Fibroblast of upper back skin (primary cell): ENCODE results near the gene XAGE2.
"Not testable (repeated sequence)": the region's sequence is repeated elsewhere in the genome, so short reads cannot be mapped to it uniquely, and the experiment has no call there.

Experiments
- DNase-seq: peaks from one replicate; pipeline ENCODE4 v3.0.0-alpha.2; 2013

XAGE2 gene

DNA sequence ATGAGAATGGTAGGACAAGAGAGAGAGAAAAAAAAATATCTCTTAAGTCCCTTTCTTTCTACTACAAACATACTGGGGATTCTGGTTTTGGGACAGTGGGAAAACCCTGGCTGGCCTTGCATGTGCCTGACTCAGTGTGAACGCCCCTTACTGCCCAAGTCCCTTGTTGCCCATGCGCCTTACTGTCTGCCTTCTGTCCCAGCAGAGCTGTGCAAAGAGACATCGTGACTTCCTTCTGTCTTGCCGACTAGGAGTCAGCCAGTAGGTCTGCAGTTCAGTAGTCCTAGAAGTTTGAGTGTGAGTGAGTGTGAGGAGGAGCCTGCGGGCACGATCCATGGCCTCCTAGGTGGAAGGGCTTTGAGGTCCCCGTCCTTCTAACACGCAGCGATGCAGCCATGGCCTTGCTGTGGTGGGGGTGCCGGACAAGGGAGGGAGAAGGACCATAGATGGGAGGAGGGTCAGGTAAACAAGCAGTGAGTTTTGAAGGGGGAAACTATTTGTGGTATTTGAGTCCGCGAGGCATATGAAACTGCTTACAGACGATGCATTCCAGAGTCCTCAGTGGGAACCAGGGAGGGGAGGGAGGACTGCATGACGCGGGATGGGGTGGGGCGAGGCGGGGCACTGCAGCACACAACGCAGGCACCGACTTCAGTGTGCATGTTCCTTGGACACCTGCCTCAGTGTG, at the start of gene XAGE2:
XAGE2 (plus strand) TSS at position 654 of the 688 bp plus-strand sequence. CDS start 994 bp downstream, outside the sequence.
- no peak for DNase-seq

DNA sequence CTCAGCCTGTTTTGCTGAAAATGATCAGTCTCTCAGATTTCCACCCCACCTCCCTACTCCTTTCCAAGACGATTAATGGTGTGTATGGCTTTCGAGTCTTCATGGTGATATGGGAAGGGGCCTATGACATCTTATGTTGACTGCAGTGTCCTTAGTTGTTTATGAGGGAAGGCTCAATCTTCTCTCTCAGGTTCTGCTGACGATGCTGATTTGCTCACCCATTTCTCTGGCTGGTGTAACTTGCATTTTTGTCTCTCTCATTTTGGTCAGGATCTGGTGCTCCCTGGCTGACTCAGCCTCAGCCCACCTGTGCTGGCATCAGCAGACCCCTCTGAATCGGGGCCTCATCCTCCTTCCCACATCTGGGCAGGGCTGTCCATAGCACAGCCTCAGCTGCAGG, 31.4 kb upstream of the XAGE2 start:
- DNase-seq = no peak

DNA sequence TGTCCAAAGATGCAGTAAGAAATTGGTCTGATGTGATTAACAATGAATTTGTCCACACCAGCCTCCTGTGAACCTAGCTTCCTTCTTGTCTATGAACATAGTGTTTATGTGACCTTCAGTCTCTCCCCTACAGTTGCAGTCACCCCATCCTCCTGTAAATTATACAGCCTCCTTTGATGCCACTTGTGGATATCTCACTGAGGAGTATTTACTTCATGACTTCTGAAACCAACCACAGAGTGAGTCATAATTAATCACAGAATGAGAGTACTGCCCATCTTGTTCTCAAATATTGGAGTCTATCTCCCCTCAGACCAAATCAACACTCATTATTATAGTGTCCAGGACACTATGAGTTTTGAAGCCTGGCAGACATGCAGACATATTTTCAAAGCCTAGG, 27.3 kb upstream of the XAGE2 start:
- no peak for DNase-seq

DNA sequence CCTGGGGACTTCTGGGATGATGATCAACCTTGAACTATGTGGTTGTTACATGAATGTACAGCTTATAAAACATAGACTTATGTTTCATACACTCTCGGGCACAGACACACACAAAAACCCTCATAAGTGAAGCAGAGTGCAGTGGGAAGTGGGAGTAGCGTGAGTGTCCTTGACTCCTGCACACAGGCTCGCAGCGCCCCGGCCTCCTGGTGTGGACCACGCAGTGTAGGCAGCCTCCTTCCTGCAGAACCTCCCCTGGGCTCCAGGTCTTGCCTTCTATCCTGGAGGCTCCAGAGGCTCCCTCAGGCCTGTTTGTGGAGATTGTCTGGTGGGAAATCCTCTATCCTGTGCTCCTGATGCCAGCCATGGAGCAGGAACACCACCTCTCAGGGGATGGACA, 25.7 kb upstream of the XAGE2 start:
- not testable (repeated sequence) for DNase-seq

GRCh38 chrX:52345402-52345801, 23.4 kb upstream of the XAGE2 start:
- peak; percentile 42 for DNase-seq

DNA sequence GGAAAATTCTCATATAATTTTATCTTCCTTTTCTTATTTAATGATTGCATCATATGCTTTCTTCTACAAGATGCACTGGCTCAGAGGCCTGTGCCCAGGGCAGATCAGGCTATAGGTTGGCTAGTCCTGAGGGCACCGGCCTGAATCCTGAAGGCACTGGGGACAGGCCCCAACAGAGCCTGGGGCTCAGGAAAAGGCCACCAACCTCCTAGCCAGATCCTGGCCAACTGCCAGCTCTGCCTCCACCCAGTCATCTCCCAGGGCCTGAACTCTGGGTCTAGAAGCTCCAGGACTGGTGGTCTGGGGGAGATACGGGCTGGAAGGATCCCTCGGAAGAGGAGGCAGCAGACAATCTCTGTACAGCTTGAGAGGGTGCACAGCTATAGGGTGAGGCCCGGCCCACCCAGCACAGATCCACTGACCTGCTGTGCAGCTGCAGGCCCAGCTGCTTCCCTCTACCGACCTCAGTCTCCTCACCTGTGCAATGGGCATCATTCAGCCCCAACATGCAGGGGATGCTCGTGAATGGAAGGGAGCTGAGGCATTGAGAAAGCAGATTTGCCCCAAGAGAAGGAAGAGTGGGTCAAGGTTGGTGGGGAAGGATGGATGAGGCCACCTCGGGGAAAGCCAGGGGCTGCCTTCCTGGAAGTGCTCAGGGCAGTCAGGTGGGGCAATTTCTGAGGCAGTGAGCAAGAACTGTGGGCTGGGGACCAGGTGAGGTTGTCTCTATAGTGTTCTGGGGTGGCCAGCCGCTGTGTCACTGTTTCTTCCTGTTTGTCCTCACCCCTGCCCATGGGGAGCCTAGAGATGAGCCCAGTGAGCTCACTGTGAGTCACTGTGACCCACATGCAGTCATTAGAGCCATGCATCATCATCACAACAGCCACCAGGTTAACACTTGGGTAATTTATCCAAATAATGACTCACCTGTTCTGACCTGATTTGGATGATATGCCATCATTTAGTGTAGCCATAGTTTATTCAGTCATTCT, 22.4 kb upstream of the XAGE2 start:
- no peak for DNase-seq

DNA sequence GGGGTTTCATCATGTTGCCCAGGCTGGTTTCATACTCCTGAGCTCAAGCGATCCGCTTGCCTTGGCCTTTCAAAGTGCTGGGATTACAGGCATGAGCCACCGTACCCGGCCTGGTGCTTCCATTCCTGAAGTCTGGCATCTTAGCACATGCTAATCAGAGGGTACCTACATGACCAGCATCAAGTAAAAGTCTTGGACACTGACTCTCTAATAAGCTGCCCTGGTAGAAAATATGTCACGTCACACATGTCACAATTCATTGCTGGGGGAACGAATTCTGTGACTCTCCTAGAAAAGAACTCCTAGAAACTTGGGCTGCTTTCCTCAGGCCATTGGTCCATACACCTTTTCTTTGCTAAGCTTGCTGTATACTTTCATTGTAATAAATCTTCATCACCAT, 19.1 kb upstream of the XAGE2 start:
- no peak for DNase-seq

GRCh38 chrX:52352551-52352950, 16.3 kb upstream of the XAGE2 start:
- DNase-seq = no peak

GRCh38 chrX:52353838-52354237, 15.0 kb upstream of the XAGE2 start:
- no peak for DNase-seq

GRCh38 chrX:52355108-52355507, 13.7 kb upstream of the XAGE2 start:
- DNase-seq = no peak

- no peak for DNase-seq
Measured at GRCh38 chrX:52359614-52360232, 9.1 kb upstream of the XAGE2 start.

- no peak for DNase-seq
Measured at GRCh38 chrX:52361941-52362340, 6.9 kb upstream of the XAGE2 start.

- no peak for DNase-seq
Measured at GRCh38 chrX:52363247-52363883, 5.5 kb upstream of the XAGE2 start.

GRCh38 chrX:52378870-52379269, 10.0 kb downstream of the XAGE2 start:
- no peak for DNase-seq

DNA sequence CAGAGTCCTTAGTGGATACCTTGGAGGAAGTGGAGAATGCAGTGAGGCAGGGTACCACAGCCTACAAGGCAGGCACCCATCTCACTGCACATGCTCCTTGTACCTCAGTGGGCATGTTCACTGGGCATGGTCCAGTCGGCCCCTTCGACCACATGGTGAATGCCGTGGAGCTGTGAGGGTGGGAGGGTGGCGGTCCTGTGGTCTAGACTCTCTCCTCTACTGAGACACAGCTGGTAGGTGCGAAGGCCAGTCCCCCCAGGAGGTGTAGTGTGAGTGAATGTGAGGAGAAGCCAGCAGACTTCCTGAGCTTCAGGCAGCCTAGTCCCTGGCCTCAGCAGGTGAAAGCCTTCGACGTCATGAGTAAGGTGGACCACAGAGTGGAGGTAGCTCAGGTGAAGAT, 12.2 kb downstream of the XAGE2 start:
- DNase-seq = no peak

- DNase-seq = no peak
Measured at GRCh38 chrX:52410439-52411394, 41.9 kb downstream of the XAGE2 start.

- no peak for DNase-seq
Measured at GRCh38 chrX:52415304-52415703, 46.5 kb downstream of the XAGE2 start.

- DNase-seq = no peak
Measured at GRCh38 chrX:52416816-52417215, 48.0 kb downstream of the XAGE2 start.

DNA sequence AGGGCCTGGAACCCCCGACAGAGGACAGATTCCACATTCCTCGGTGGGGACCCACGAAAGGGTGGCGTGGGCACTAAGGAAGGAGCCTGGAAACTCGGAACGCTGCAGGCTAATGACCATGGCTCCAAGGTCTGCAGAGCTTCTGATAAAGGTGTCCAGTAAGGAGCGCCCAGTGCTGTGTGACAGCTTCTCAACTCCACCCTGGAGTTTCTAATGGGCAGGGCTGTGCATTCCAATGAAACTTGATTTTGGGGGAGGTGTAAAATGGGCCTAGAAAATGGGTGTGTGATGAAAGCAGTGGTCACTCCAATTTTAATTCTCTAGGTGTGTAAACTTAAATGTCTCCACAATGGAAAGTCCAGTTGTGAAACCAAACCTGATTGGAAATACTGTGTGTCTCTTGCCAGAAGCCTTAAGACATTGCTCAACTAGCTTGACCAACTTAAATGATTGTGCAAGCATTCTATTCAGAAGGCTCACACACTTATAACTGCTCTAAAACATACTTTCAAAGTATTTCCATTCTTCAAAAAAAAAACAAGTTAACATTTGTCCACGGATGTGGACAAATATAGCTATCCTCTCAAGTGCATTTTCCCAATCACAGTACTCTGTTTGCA, 52.1 kb downstream of the XAGE2 start:
- DNase-seq = peak; percentile 44

GRCh38 chrX:52422884-52423283, 54.1 kb downstream of the XAGE2 start:
- DNase-seq = peak; percentile 85

- peak; percentile 41 for DNase-seq
Measured at GRCh38 chrX:52424656-52425055, 55.8 kb downstream of the XAGE2 start.
